Mesenchymal stem cell (in vitro differentiated cells and primary cell): ENCODE measurements around the gene LSP1.

Experiments
- DNase-seq: peaks from one replicate; pipeline ENCODE4 v3.0.0-alpha.2; 2013
- H2AFZ ChIP-seq: one replicate; pipeline ENCODE4 v1.6.1; 2013; ENCODE audit warnings: low read depth, mild to moderate bottlenecking, control low read depth, inconsistent platforms, low read length, moderate library complexity
- H2AK5ac ChIP-seq: 2 replicates; pipeline ENCODE4 v1.6.1; 2013; ENCODE audit warnings: low read length, moderate library complexity, mild to moderate bottlenecking, inconsistent platforms; ENCODE audit not compliant: severe bottlenecking
- H2BK120ac ChIP-seq: one replicate; pipeline ENCODE4 v1.6.1; 2013; ENCODE audit warnings: low read depth, mild to moderate bottlenecking, inconsistent platforms, low read length, moderate library complexity
- H2BK12ac ChIP-seq, 2 experiments: one replicate each; pipeline ENCODE4 v1.6.1; 2013; ENCODE audit warnings: inconsistent platforms in 2 of 2, low read length in 2 of 2, mild to moderate bottlenecking in 2 of 2, moderate library complexity in 2 of 2, control low read depth in 1 of 2
- H2BK15ac ChIP-seq: one replicate; pipeline ENCODE4 v1.6.1; 2013; ENCODE audit warnings: mild to moderate bottlenecking, low read depth, inconsistent platforms; ENCODE audit not compliant: poor library complexity, severe bottlenecking
- H2BK5ac ChIP-seq: 2 replicates; pipeline ENCODE4 v1.6.1; 2013; ENCODE audit warnings: low read depth, mild to moderate bottlenecking, low read length, control low read depth, inconsistent platforms; ENCODE audit not compliant: poor library complexity, severe bottlenecking
- H3K14ac ChIP-seq, 2 experiments: one replicate each; pipeline ENCODE4 v1.6.1; 2013; ENCODE audit warnings: inconsistent platforms in 2 of 2, low read length in 2 of 2, control low read depth in 1 of 2, mild to moderate bottlenecking in 1 of 2, moderate library complexity in 1 of 2
- H3K18ac ChIP-seq, 2 experiments: one replicate each; pipeline ENCODE4 v1.6.1; 2013; ENCODE audit warnings: inconsistent platforms in 2 of 2, low read length in 2 of 2, control low read depth in 1 of 2, low read depth in 1 of 2, mild to moderate bottlenecking in 1 of 2
- H3K23ac ChIP-seq, 2 experiments: one replicate each; pipeline ENCODE4 v1.6.1; 2013; ENCODE audit warnings: inconsistent platforms in 2 of 2, low read length in 2 of 2, mild to moderate bottlenecking in 2 of 2, moderate library complexity in 2 of 2, control low read depth in 1 of 2
- H3K27ac ChIP-seq: 2 replicates; pipeline ENCODE4 v1.5.1; 2013; ENCODE audit warnings: mild to moderate bottlenecking, moderate library complexity, low read length, control low read depth, inconsistent platforms; ENCODE audit not compliant: poor library complexity, severe bottlenecking
- H3K27me3 ChIP-seq, 2 experiments: 2 replicates each; pipeline versions ENCODE4 v1.6.1 to v1.7.0; 2013; ENCODE audit warnings: low read length in 2 of 2, mild to moderate bottlenecking in 2 of 2, moderate library complexity in 2 of 2, control low read depth in 1 of 2, inconsistent platforms in 1 of 2; ENCODE audit not compliant: control insufficient read depth in 1 of 2, insufficient read depth in 1 of 2
- H3K36me3 ChIP-seq, 2 experiments: 2 replicates each; pipeline versions ENCODE4 v1.6.1 to v1.7.0; 2013; ENCODE audit warnings: low read length in 2 of 2, control low read depth in 1 of 2, inconsistent platforms in 1 of 2, low read depth in 1 of 2, mild to moderate bottlenecking in 1 of 2; ENCODE audit not compliant: insufficient read depth in 2 of 2, control insufficient read depth in 1 of 2
- H3K4ac ChIP-seq, 2 experiments: one replicate each; pipeline ENCODE4 v1.6.1; 2013; ENCODE audit warnings: inconsistent platforms in 2 of 2, low read length in 2 of 2, mild to moderate bottlenecking in 2 of 2, moderate library complexity in 2 of 2, control low read depth in 1 of 2, low read depth in 1 of 2
- H3K4me1 ChIP-seq: 2 replicates; pipeline ENCODE4 v1.6.1; 2013; ENCODE audit warnings: low read depth, low read length, control low read depth; ENCODE audit not compliant: control insufficient read depth, insufficient read depth
- H3K4me2 ChIP-seq: 2 replicates; pipeline ENCODE4 v1.6.1; 2013; ENCODE audit warnings: low read length, mild to moderate bottlenecking, inconsistent platforms; ENCODE audit not compliant: poor library complexity, severe bottlenecking
- H3K4me3 ChIP-seq, 2 experiments: 2 replicates each; pipeline versions ENCODE4 v1.5.1 to v1.7.0; 2013; ENCODE audit warnings: low read length in 2 of 2, mild to moderate bottlenecking in 2 of 2, control low read depth in 1 of 2, low read depth in 1 of 2; ENCODE audit not compliant: insufficient read depth in 1 of 2
- H3K79me1 ChIP-seq: replicated peaks from 2 replicates; pipeline ENCODE4 v1.6.1; 2013; ENCODE audit warnings: mild to moderate bottlenecking, control low read depth, low read length, inconsistent platforms; ENCODE audit not compliant: poor library complexity, severe bottlenecking
- H3K9ac ChIP-seq: 2 replicates; pipeline ENCODE4 v1.7.0; 2013; ENCODE audit warnings: mild to moderate bottlenecking, low read length, moderate library complexity
- H3K9me3 ChIP-seq: 2 replicates; pipeline ENCODE4 v1.7.0; 2013; ENCODE audit warnings: mild to moderate bottlenecking, low read length; ENCODE audit not compliant: control insufficient read depth
- H4K8ac ChIP-seq: one replicate; pipeline ENCODE4 v1.6.1; 2013; ENCODE audit warnings: inconsistent platforms, mild to moderate bottlenecking, low read length, moderate library complexity
- H4K91ac ChIP-seq: one replicate; pipeline ENCODE4 v1.6.1; 2013; ENCODE audit warnings: mild to moderate bottlenecking, low read length, inconsistent platforms
- WGBS: methylation state at CpG from one replicate; pipeline ENCODE4 v1.1.7; 2013; ENCODE audit warnings: mixed read lengths; 5-methylcytosine and 5-hydroxymethylcytosine counted together

The LSP1 gene

GRCh38 chr11:1837171-1838076, 15.5 kb upstream of the LSP1 start:
- Histone ChIP-seq H2BK15ac (peak overlapping the region; percentile 85), H4K8ac (peak overlapping the region; percentile 91), H2BK12ac (peak overlapping the region; percentile 49), H3K18ac (no peak overlapping the region), H3K4me2 (no peak overlapping the region), H3K79me1 (no peaks in the 10 kb centered on the region), H2AK5ac (no peak overlapping the region), H3K23ac (no peak overlapping the region), H4K91ac (peak overlapping the region; percentile 43), H3K36me3 (no peaks in the 10 kb centered on the region), H3K9ac (no peak overlapping the region), H3K27ac (no peak overlapping the region), H3K9me3 (no peaks in the 10 kb centered on the region), H3K4me3 (peak overlapping the region in 1 of 2 experiments; percentile 5), H2BK120ac (peak overlapping the region; percentile 29), H3K27me3 (peaks cover 0 to 9% of the 10 kb centered on the region in 2 experiments), H2AFZ (no peak overlapping the region), H3K4me1 (peaks cover 33% of the 10 kb centered on the region), H3K4ac (peak overlapping the region in 1 of 2 experiments; percentile 15), H3K14ac (no peak overlapping the region), H2BK5ac (no peak overlapping the region)
- 67% methylated on average over 34 of the region's 38 CpGs for WGBS
- DNase-seq, result peak; percentile 62

GRCh38 chr11:1838077-1838425, 14.8 kb upstream of the LSP1 start:
- no peak overlapping the region for H3K4me3 ChIP-seq
- no peak overlapping the region for H3K9ac ChIP-seq

DNA sequence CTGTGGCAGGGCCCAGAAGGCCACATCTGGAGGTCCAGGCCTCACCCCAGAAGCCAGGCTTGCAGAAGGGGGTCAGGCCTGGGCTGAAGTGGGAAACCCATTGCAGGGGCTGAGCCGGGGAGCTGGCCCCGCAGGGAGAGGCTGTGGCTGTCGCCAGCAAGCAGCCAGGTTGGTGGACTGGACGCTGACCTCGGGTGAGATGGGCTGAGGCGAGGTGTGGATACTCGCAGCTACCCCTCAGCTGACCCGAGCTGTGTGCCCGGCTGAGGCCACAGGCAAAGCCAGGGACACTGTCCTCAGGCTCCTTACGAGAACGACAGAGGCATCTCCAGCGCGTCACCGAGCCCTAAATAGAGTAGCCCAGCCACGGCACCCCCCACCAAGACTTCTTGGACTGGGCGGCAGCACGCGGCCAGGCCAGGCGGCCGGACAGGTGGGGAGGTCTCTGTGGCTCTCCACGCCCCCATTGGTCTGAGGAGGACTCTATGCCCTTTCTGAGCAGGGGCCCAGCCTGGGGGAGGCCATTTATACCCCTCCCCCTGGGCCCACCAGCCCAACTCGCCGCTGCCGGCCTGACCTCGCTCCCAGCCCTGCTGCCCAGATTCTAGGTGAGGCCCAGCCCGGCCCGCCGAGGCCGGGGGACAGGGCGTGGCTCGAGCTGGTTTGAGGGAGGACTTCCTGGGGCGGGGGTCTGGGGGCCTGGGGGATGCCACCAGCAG, 14.3 kb upstream of the LSP1 start, which contains the start of gene TNNI2:
TNNI2 (plus strand) TSS at position 556 of the 719 bp plus-strand sequence. CDS start 716 bp downstream, outside the sequence.
- H4K8ac ChIP-seq, result peak within 1 kb of the TSS; percentile 91
- peaks cover 0 to 8% of the 10 kb centered on the region in 2 experiments for H3K27me3 ChIP-seq
- H3K18ac ChIP-seq, result peak within 1 kb of the TSS; percentile 1 to 6
- H2AFZ ChIP-seq, result no peak within 1 kb of the TSS
- H3K79me1 ChIP-seq, result no peaks in the 10 kb centered on the region
- no peak within 1 kb of the TSS for H2BK5ac ChIP-seq
- no peak within 1 kb of the TSS for H3K27ac ChIP-seq
- no peaks in the 10 kb centered on the region for H3K9me3 ChIP-seq
- H3K9ac ChIP-seq, result no peak within 1 kb of the TSS
- peak within 1 kb of the TSS; percentile 17 for H2AK5ac ChIP-seq
- H4K91ac ChIP-seq, result peak within 1 kb of the TSS; percentile 81
- no peak within 1 kb of the TSS for H3K4me3 ChIP-seq
- no peak for DNase-seq
- H3K36me3 ChIP-seq, result no peaks in the 10 kb centered on the region
- no peak within 1 kb of the TSS for H3K4me2 ChIP-seq
- peaks cover 29% of the 10 kb centered on the region for H3K4me1 ChIP-seq
- peak within 1 kb of the TSS; percentile 88 for H2BK15ac ChIP-seq
- H3K4ac ChIP-seq, result peak within 1 kb of the TSS in 1 of 2 experiments; percentile 42
- H2BK12ac ChIP-seq, result peak within 1 kb of the TSS in 1 of 2 experiments; percentile 29
- 90% methylated on average over 27 of the region's 32 CpGs for WGBS
- H2BK120ac ChIP-seq, result no peak within 1 kb of the TSS
- no peak within 1 kb of the TSS for H3K23ac ChIP-seq
- H3K14ac ChIP-seq, result no peak within 1 kb of the TSS

More at GRCh38 chr11:1838077-1838425, 14.8 kb upstream of the LSP1 start:
- Histone ChIP-seq H3K36me3 (no peaks in the 10 kb centered on the region), H2AFZ (no peak overlapping the region), H3K27me3 (peaks cover 0 to 9% of the 10 kb centered on the region in 2 experiments), H3K9me3 (no peaks in the 10 kb centered on the region), H3K4me1 (peaks cover 29% of the 10 kb centered on the region), H4K91ac (peak overlapping the region; percentile 81), H2AK5ac (no peak overlapping the region), H3K18ac (peak overlapping the region; percentile 1 to 6), H3K23ac (no peak overlapping the region), H3K14ac (no peak overlapping the region), H3K27ac (no peak overlapping the region), H2BK12ac (peak overlapping the region in 1 of 2 experiments; percentile 4), H2BK120ac (no peak overlapping the region), H3K4me2 (no peak overlapping the region), H3K4ac (peak overlapping the region in 1 of 2 experiments; percentile 42), H3K79me1 (no peaks in the 10 kb centered on the region), H4K8ac (peak overlapping the region; percentile 91), H2BK5ac (no peak overlapping the region), H2BK15ac (peak overlapping the region; percentile 88)
- DNase-seq, result no peak
- WGBS, result 81% methylated on average over 17 of the region's 17 CpGs
